ENCODE data around the gene WNT16.

DNA sequence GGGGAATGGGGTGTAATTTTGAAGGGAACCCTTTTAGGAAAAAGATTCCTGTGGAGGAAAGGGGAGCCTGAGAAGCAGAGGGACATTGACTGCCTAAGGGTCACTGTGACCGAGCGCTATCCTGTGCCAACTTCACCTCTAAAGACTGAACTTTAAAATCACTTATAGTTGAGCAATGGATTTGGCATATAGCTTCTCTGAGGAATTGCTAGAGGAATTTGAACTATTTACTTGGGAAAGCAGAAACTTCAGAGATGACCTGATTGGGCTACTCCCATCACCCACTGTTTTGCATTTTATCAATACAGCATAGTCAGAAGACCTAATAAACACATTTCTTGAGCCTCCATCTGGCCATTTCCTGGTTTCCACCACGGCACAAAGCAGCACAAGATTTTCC is 23.7 kb upstream of the WNT16 start:
- TF ChIP-seq POLR2A (IDR thresholded peaks at IDR 0.05) (no peak), CTCF (IDR thresholded peaks at IDR 0.05) (no peak)
